D721Med (cell line): ENCODE results near the gene STIP1.

ENCODE experiments used
- DNase-seq: peaks from one replicate; pipeline ENCODE4 v3.0.0; 2011; ENCODE audit warnings: low spot score; ENCODE audit not compliant: insufficient read length
- FAIRE-seq: peaks from 2 replicates; lab custom pipeline; 2011; peaks lifted over from hg19 to GRCh38; lab: Jason Lieb, UNC
- TF ChIP-seq, protein P1 (sequence below): IDR thresholded peaks from 2 replicates; pipeline ENCODE4 v1.5.1; 2012; ENCODE audit warnings: mild to moderate bottlenecking, control low read depth; ENCODE audit not compliant: insufficient read depth; ENCODE audit errors: missing control alignments

The STIP1 gene

DNA sequence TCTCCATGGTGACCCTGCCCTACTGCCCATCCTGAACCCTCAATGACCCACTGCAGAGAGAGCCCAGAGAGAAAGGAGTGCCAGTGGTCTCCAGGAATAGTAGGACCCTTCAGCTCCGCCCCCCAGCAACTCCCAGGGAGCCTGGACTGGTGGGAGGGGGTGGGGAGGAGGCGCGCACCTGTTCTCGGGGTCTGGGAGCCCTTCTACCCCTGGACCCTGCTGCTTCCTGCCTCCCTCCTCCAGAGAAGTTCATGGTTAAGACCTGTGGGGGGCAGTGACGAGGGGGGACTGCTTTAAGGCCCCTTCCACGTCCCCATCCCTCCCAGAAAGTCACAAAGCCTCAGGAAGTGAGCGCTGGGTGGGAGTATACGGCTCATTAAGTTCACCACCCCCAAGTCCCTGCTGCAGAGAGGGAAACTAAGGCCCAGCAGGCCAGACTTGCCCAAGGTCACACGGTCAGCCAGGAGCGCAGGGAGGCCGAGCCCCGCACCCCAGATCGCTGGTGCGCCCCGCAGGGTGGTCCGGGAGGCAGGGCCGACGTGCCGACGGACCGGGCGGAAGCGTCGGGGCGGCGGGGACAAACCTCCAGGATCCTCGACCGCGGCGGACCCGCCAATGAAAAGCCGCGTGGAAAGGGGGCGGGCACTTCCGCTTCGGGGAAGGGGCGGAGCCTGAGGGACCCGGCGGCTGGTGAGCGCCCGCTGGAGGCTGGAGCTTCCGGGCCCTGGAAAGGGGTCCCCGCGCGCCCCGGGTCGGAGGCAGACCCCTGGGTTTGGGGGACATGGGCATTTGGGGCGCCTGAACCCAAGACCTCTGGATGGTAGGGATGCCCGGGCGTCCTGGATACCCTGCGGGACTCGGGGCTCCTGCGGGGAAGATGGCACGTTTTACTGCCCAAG is 39.9 kb downstream of the STIP1 start, which contains the start of the genes NUDT22 and TRPT1:
NUDT22 (plus strand) TSS at position 667 of the 899 bp plus-strand sequence. CDS start 379 bp downstream, outside the sequence.
TRPT1 (minus strand) TSS at position 579 of the 899 bp plus-strand sequence; CDS start at position 253, 326 bp downstream.
- FAIRE-seq (no peak), DNase-seq (peak; percentile 92)

DNA sequence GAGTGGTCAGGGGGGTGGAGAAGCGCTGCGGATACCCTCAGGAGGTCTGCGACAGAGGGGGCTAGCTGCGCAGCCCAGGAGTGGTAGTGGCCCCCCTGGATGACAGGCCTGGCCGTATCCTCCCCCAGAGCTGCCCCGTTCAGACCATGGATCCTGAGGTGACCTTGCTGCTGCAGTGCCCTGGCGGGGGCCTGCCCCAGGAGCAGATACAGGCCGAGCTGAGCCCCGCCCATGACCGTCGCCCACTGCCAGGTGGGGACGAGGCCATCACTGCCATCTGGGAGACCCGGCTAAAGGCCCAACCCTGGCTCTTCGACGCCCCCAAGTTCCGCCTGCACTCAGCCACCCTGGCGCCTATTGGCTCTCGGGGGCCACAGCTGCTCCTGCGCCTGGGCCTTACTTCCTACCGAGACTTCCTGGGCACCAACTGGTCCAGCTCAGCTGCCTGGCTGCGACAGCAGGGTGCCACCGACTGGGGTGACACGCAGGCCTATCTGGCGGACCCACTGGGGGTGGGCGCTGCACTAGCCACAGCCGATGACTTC is 40.6 kb downstream of the STIP1 start:
- FAIRE-seq (no peak), DNase-seq (no peak)
- TF ChIP-seq, protein P1, sequence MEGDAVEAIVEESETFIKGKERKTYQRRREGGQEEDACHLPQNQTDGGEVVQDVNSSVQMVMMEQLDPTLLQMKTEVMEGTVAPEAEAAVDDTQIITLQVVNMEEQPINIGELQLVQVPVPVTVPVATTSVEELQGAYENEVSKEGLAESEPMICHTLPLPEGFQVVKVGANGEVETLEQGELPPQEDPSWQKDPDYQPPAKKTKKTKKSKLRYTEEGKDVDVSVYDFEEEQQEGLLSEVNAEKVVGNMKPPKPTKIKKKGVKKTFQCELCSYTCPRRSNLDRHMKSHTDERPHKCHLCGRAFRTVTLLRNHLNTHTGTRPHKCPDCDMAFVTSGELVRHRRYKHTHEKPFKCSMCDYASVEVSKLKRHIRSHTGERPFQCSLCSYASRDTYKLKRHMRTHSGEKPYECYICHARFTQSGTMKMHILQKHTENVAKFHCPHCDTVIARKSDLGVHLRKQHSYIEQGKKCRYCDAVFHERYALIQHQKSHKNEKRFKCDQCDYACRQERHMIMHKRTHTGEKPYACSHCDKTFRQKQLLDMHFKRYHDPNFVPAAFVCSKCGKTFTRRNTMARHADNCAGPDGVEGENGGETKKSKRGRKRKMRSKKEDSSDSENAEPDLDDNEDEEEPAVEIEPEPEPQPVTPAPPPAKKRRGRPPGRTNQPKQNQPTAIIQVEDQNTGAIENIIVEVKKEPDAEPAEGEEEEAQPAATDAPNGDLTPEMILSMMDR: no peak

More for the DNA sequence above, 39.9 kb downstream of the STIP1 start, which contains the start of the genes NUDT22 and TRPT1:
- TF ChIP-seq, protein P1: peak; percentile 12

DNA sequence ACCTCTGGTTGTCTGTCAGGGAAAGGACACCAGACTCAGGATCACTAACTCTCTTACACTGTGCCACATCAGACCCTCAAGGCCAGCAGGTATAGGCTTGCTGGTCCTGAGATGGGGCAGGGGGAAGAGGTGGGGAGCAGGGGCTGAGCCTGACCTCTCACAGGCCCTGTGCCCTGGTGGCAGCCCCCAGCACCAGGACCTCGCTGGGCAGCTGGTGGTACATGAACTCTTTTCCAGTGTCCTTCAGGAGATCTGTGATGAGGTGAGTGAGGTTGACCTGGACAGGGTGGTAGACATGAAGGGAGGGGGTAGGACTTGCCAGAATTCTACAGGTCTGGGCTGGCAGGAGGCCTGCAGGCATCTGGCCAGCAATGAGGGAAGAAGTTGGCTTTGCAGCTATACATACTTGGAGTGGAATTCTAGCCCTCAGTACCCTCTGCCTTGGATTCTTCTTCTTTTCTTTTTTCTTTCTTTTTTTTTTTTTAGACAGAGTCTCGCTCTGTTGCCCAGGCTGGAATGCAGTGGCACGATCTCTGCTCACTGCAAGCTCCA is 41.5 kb downstream of the STIP1 start:
- no peak for DNase-seq
- TF ChIP-seq, protein P1: no peak
- no peak for FAIRE-seq

DNA sequence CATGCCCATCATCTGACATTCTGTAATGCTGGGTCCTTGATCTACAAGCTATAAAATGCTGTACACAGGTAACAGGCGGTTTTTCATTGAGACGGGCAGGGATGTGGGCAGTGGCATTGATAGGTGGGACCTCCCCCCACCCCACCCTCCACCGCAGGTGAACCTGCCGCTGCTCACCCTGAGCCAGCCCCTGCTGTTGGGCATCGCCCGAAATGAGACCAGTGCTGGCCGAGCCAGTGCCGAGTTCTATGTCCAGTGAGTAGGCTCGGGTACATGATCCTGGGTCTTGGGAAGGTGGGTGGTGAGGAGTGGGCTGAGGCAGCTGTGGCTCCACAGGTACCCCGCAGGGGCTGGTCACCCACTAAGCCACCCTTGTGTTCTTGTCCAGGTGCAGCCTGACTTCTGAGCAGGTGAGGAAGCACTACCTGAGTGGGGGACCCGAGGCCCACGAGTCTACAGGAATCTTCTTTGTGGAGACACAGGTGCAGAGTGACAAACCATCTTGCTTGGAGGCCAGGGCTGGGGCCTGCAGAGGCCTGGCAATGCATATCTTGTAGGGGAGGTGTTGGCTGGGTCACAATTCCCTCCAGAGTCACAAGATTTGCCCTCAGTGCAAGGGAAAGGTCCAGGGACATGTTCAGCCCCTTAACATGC is 43.2 kb downstream of the STIP1 start:
- DNase-seq (no peak), FAIRE-seq (no peak)
- TF ChIP-seq, protein P1: no peak

DNA sequence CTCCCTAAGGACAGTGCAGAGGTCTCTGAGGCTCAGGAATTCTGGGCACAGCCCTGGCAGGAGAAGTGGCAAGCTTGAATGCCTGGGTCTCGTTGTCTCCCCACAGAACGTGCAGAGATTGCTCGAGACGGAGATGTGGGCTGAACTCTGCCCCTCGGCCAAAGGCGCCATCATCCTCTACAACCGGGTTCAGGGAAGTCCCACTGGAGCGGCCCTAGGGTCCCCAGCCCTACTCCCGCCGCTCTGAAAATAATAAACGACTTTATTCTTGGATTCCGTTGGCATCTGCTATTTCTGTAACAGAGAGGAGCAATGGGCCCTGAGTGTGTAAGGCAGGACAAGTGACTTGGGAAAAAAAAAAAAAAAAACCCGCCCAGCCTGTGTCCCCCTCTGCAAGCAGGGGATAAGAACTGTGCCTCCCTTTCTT is 43.8 kb downstream of the STIP1 start:
- TF ChIP-seq, protein P1: no peak
- DNase-seq (no peak), FAIRE-seq (no peak)

DNA sequence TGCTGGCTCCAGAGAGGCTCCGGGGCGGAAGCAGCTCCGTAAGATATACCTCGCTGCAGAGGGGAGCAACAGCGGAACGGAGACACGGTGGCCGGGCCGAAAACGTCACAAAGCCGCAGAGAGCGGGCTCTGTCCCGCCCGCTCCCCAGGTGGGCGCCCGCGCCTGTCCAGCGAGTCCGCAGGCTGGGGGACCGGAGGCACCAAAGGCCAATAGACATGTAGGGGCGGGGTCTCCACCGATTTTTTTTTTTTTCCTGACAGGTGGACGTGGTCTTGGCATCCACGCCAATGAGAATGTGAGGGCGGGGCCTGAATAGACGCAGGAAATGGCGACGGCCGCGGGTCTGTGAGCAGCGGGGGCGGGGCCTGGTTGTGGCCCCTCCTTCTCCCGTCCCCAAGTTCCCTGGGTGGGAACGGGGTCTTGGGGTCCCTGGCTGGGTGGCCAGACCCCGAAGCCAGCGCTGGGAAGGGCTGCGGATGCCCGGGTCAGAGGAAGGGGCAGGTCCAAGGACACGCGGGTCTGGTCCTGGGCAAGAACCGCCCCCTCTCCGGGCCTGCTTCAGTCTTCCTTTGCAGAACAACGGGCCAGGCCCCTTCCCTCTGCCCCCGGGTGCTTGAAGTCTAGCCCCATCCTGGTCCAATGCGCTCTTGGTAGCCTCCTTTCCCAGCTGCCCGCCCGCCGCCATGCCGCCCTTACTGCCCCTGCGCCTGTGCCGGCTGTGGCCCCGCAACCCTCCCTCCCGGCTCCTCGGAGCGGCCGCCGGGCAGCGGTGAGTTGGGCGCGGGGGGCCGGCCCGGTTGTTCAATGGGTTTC is 44.4 kb downstream of the STIP1 start, which contains the start of gene DNAJC4:
DNAJC4 (plus strand) TSS at position 378 of the 814 bp plus-strand sequence; CDS start at position 685, 307 bp downstream.
- TF ChIP-seq, protein P1: no peak
- no peak for FAIRE-seq
- peak; percentile 83 for DNase-seq
